Cardiac fibroblast (primary cell): ENCODE data around the gene VCAN.

ENCODE experiments used
- DNase-seq, 2 donors: peaks; one replicate each; pipeline versions ENCODE4 v3.0.0 to v3.0.0-alpha.2; 2010; ENCODE audit warnings: low read depth in 2 of 2
- H3K4me3 ChIP-seq, 2 donors: replicated peaks in 1 of 2; 1 replicate in 1 of 2; 2 replicates in 1 of 2; pipeline ENCODE4 v1.5.1; 2011; ENCODE audit warnings: low read depth in 2 of 2, low read length in 2 of 2, mild to moderate bottlenecking in 2 of 2, moderate library complexity in 1 of 2
- TF ChIP-seq, protein P1 (sequence below): IDR thresholded peaks from one replicate; pipeline ENCODE4 v1.5.1; 2011; ENCODE audit warnings: low read depth, mild to moderate bottlenecking, low read length, inconsistent platforms

The VCAN gene

DNA sequence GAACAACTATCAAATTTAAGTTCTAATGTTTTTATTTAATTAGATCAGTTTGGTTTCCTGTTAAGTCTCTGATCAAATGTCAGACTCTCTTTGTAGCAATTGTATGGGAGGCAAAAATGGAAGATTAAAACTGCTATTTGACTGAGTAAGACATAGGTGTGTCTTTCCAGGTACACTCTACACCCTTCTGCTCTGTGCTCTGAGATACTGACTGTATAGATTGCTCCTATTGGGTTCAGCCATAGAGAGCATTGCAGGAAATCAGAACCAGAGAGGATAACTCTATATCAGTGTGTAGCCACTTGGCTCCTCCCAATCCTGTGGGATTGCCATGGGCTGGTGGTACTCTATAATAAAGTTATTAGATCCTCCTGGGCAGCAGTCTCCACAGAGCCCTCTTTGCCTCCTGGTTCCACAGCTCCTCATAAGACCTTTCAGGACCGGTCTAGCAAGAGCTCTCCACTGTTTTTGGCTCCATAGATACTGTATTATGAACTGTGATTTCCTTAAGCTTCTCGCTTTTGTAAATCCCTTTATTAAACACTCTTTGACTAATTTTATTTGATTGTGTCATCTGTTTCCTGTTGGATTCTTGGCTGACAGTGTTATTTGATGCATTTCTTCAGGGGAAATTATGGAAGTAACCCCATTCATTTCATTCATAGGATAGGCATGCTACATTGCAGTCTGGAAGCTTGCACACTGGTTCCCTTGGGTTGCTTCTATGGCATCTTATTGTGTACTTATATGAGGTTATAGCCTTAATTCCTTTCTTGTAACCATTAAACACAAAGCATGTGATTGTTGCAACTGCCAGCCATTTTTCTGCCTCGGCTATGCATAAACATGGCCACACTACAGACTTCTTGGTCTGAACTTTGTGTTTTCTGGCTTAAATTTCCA, 115.6 kb downstream of the VCAN start:
- TF ChIP-seq, protein P1, sequence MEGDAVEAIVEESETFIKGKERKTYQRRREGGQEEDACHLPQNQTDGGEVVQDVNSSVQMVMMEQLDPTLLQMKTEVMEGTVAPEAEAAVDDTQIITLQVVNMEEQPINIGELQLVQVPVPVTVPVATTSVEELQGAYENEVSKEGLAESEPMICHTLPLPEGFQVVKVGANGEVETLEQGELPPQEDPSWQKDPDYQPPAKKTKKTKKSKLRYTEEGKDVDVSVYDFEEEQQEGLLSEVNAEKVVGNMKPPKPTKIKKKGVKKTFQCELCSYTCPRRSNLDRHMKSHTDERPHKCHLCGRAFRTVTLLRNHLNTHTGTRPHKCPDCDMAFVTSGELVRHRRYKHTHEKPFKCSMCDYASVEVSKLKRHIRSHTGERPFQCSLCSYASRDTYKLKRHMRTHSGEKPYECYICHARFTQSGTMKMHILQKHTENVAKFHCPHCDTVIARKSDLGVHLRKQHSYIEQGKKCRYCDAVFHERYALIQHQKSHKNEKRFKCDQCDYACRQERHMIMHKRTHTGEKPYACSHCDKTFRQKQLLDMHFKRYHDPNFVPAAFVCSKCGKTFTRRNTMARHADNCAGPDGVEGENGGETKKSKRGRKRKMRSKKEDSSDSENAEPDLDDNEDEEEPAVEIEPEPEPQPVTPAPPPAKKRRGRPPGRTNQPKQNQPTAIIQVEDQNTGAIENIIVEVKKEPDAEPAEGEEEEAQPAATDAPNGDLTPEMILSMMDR = no peak
- peak in 1 of 2 donors; percentile 53 for DNase-seq

DNA sequence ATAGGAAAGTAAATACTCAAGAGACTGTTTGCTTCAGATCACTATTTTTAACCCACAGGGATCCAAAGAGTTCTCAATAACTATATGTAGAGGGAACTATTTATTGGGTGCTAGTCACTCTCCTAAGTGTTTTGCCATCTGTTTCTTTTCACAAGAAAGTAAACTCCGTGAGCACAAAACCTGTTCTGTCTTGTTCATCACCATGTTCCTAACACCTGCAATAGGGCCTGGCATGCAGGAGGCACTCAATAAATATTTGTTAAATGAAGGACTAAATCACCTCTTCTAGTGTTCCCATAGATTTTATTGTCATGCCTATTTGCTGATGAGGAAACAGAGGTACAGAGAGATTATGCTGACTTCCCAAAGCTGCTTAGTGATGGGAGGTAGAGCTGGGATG, 118.2 kb downstream of the VCAN start:
- H3K4me3 ChIP-seq = no peak overlapping the region
- TF ChIP-seq, protein P1 = no peak

More for the DNA sequence above, 115.6 kb downstream of the VCAN start:
- H3K4me3 ChIP-seq = no peak overlapping the region

DNA sequence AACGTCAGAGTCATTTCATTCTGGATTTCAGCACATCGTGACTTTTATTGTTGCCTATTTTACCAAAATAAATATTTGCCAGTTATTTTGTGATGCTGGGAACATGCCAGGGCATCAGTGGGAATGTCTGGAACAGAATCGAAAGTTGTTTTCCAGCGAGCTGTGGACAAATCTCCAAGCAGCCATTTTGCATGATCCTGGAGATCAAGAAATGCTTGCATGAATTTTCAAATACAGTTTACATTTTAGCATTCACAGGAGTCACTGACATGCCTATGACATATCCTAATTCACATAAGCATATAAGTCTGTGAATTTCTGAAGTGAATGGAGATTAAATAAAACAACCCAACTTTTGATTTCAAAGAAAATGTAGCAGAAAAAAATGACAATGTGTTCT, 119.4 kb downstream of the VCAN start:
- TF ChIP-seq, protein P1 = no peak
- no peak for DNase-seq
- H3K4me3 ChIP-seq = no peak overlapping the region

More for the DNA sequence above, 118.2 kb downstream of the VCAN start:
- DNase-seq = no peak

DNA sequence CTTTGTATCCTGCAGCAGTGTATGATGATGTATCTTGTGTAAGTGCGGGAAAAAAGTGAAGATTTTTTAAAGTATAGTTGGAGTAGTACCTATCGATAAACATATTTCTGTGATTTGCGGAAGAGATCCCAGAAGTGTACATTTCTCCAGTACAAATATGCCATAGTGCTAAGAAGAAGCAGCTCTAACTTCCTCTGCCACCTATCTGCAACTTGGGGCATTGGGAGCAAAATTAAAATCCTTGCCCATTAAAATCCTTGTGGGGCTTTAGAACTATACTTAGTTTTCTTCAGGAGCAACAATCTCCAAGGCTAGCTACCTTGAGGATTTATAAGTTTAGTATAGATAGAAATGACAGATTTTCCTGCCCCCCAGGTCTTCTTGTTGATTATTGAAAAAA, 123.7 kb downstream of the VCAN start:
- TF ChIP-seq, protein P1 = peak; percentile 42
- no peak overlapping the region for H3K4me3 ChIP-seq
- DNase-seq = no peak

DNA sequence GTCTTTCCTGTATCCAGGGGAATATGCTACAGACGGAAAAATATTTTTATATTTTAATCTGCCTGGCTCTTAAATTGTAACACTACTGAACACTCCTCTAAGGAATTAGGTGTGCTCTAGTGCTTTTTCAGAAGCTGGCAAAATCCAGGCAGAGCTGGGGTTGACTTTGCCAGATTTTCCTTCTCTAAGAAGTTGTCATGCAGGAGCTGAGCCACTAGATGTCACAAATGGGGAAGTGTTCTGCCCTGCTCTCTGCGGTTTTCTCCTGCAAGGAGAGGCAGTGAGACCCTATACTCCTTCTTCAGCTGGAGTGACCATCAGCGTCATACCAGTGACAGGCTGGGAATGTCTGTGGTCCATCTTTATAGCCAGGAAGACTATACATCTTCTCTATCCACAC, 136.6 kb downstream of the VCAN start:
- DNase-seq = peak; percentile 62 to 72
- TF ChIP-seq, protein P1 = peak; percentile 71
- no peak overlapping the region for H3K4me3 ChIP-seq

DNA sequence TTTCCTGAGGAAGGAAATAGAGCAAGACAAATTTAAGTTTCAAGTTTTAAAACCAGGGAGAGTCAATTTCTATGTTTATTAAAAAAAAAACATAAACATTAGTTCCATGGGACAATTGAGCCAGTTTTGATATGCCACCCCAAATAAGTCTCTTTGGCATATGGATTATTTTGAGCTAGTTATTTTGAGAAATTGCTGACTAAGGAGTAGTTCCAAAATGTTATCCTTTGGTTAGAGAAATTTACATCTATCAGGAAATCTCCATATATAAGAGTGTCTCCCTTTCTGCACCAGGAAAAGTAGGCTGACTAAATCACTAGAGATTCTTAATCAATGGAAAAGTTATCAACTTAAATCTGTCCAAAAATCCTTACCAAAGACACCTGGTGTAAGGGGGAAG, 143.3 kb downstream of the VCAN start:
- no peak for DNase-seq
- no peak overlapping the region for H3K4me3 ChIP-seq
- TF ChIP-seq, protein P1 = no peak
